Measurements from ENCODE around the gene COTL1.

COTL1 gene

DNA sequence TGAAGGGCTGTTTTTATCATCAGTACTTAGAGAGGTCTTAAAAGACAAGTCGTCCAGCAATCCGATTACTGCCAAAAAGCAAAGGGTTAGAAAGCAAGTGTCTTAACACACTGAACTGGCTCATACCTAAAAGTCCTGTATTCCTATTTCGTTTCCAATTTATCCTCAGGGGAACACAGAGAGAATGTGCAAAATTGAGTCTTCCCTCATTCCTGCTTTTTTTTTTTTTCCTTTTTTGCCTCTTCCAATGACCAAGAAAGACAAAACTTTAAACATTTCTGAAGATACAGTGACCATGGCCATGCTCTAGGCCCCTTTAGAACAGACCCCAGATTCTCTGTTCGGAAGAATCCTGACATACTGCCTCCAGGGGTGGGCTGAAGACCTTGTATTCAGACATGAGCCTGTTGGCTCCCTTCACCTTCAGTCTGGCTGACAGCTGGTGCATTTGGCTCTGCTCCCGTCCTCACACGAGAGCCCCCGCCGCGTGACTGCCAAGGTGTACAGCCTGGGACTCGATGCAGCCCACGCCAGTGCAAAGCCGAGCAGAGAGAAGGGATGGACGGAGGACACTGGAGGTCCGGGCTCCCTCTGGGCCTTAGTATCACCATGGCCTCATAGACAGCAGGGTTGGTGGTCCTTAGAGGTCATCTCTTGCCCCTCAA lies 47.0 kb downstream of the COTL1 start:
- no peak overlapping the region for H3K27ac ChIP-seq
- H3K4me3 ChIP-seq, result no peak overlapping the region
- TF ChIP-seq, protein P1, sequence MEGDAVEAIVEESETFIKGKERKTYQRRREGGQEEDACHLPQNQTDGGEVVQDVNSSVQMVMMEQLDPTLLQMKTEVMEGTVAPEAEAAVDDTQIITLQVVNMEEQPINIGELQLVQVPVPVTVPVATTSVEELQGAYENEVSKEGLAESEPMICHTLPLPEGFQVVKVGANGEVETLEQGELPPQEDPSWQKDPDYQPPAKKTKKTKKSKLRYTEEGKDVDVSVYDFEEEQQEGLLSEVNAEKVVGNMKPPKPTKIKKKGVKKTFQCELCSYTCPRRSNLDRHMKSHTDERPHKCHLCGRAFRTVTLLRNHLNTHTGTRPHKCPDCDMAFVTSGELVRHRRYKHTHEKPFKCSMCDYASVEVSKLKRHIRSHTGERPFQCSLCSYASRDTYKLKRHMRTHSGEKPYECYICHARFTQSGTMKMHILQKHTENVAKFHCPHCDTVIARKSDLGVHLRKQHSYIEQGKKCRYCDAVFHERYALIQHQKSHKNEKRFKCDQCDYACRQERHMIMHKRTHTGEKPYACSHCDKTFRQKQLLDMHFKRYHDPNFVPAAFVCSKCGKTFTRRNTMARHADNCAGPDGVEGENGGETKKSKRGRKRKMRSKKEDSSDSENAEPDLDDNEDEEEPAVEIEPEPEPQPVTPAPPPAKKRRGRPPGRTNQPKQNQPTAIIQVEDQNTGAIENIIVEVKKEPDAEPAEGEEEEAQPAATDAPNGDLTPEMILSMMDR (IDR thresholded peaks at IDR 0.05), result no peak
- no peak for DNase-seq (ENCODE audit: low spot score)

DNA sequence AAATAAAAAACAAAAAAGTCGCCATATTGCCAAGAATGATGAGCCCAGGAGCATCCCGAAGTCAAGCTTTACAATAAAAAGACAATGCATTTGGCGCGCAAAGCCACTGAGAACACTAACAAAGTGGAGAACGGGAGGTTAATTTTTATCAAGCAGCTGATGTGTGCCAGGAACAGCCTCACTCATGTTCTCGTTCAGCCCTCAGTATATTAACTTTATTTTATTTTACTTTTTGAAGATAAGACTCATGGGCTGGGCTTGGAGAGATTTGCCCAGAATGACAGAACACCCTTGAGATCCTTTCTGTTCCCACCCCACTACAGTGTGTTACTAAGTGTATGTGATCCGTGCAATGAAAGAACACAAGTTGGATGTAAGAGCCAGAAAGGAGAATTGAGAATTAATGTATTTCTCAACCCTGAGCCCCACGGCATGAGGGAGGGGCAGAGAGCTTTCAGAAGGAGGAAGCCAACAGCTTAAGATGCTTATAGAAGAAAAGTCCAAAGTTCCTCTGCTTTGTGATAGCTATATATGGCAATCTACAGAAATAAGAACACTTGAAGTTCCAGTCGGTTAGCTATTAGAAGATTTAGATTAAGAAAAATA lies 48.4 kb downstream of the COTL1 start:
- TF ChIP-seq, protein P1 (IDR thresholded peaks at IDR 0.05), result no peak
- Histone ChIP-seq H3K4me3 (no peak overlapping the region), H3K27ac (no peak overlapping the region)
- no peak for DNase-seq (ENCODE audit: low spot score)

DNA sequence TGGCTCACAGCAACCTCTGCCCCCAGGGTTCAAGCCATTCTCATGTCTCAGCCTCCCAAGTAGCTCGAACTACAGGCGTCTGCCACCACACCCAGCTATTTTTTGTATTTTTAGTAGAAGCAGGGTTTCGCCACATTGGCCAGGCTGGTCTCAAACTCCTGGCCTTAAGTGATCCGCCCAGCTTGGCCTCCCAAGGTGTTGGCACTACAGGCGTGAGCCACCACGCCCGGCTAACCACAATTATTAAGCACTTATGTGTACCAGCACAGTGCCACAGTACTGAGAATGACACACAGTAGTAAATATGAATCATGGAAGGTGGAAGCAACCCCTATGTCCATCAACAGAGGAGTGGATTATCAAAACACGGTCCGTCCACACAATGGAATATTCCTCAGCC lies 49.8 kb downstream of the COTL1 start:
- TF ChIP-seq, protein P1 (IDR thresholded peaks at IDR 0.05), result no peak
- no peak overlapping the region for H3K4me3 ChIP-seq
- H3K27ac ChIP-seq, result no peak overlapping the region
- no peak for DNase-seq (ENCODE audit: low spot score)

DNA sequence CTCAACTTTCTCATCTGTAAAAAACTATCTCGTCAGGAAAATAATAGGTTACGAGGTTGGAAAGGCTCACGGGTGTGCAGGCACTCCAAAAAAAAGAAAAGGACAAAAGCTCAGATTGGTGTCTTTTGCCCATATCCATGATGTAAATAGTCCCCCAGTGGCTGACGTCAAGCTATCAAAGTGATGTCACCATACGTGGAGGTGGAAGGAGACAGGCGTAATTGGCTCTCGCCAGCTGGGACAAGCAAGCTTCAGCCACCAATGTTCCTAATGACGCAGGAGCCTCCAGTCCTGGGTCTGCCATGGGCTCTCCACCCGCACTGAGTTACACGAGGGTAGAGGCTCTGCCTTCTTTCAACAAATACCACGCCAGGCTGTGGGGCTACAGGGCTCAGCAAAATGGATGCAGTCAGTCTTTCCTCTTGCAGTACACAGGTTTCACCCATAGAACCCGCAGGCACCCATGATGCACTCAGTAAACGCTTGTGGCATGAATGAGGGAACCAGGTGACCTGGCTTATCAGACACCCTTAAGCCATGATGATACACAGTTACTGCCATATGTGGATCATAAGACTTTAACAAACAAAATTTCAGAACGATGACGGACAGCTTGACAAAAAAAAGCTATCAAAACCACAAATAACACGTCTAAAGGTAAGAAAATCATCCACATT lies 50.5 kb downstream of the COTL1 start:
- Histone ChIP-seq H3K27ac (no peak overlapping the region), H3K4me3 (no peak overlapping the region)
- no peak for DNase-seq (ENCODE audit: low spot score)
- TF ChIP-seq, protein P1 (IDR thresholded peaks at IDR 0.05), result no peak

DNA sequence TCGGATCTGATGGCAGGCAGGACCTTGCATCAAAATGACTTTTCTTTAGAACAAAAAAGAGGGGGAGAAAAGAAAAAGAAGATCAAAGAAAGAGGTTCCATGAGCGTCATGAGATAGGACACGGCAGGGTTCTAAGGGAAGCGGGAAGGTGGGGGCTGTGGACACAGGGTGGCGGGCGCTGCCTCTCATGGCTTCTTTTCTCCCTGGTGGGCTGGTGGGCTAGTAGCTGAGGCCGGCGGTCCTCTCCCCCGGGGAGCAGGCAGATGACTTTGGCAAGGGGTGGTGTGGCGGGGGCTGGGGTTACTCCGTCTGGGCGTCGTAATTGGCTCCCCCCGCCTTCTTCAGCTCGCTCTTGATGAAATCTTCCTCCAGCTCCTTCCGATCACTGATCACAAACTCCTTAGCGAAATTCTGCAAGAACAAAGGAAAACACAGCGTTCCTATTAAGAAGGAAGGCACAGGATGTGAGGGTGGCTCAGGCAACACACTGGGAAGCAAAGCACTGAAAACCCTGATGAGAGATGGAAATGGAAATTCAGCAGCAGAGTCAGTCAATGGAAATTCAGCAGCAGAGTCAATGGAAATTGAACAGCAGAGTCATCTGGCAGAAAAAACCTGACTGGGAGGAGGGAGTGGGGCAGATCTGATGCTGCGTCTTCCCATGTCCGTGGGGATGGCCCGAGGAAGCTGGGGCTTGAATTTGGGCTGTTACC lies 51.2 kb downstream of the COTL1 start:
- TF ChIP-seq, protein P1 (IDR thresholded peaks at IDR 0.05), result no peak
- Histone ChIP-seq H3K27ac (no peak overlapping the region), H3K4me3 (no peak overlapping the region)
- no peak for DNase-seq (ENCODE audit: low spot score)

DNA sequence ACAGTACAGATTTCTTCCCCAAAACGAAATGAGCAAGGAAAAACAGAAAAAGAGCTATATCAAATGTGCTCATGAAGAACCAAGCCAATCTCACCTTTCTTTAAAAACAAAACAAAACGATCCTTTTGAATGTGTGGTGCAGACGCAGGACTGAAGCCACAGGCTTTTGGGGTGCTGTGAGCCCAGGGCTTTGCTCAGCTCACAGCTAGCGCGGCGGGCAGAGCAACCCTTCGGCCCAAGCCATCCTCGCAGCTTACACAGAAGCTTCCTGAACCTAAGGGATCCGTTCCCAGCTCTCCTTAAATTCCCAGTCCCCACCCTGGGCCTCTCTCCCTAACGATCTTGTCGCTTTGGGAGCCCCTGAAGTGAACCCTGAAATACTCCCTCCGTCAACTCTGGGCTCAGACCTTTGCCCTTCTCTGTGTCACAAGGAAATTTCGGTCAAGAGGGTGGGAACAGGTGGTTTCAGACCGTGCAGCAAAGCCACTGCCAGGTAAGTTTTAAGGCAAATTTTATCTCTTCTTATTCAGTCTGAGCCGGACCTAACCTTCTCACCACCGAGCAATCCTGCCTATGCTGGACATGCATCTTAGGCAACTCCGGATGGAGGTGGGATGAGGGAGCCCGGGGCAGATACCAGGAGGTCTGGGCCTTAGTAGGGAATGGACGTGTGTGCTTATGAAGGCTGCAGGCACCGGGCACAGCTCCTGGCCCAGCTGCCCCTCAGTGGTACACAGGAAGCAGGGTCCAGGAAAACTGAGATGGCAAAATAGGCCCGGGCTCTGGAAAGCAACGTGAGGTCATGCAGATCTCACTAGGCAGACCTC lies 52.0 kb downstream of the COTL1 start:
- TF ChIP-seq, protein P1 (IDR thresholded peaks at IDR 0.05), result no peak
- Histone ChIP-seq H3K27ac (no peak overlapping the region), H3K4me3 (no peak overlapping the region)
- no peak for DNase-seq (ENCODE audit: low spot score)
